ENCODE results near the gene TMEM154. TPM values are rescaled to one million over a fixed set of nuclear protein-coding genes. Genes with fewer than 3 reads are reported as not detected.

Gene TMEM154
- total and polyA plus RNA-seq, 3 donors from 2014 or later = 0.56 to 0.63 (median 0.57) TPM

GRCh38 chr4:152686452-152687013 lies 6.7 kb upstream of the TMEM154 start:
- H3K4me3 ChIP-seq = no peak overlapping the region
- no peak for TF ChIP-seq POLR2A (IDR thresholded peaks at IDR 0.05)
- no peak for TF ChIP-seq CTCF (IDR thresholded peaks at IDR 0.05)
- no peaks in the 10 kb centered on the region for H3K9me3 ChIP-seq
- H3K36me3 ChIP-seq (ENCODE audit: low read depth, missing control alignments) = no peaks in the 10 kb centered on the region
- H3K4me1 ChIP-seq = no peaks in the 10 kb centered on the region
- H3K27me3 ChIP-seq = no peaks in the 10 kb centered on the region
- 67 to 82% methylated on average over 8 of the region's 8 CpGs for WGBS, 2 donors
- H3K27ac ChIP-seq = no peak overlapping the region
- DNase-seq = no peak
- intact Hi-C loops (cut with DNase I; ENCODE audit: low total_unique reads) = no loop called here

DNA sequence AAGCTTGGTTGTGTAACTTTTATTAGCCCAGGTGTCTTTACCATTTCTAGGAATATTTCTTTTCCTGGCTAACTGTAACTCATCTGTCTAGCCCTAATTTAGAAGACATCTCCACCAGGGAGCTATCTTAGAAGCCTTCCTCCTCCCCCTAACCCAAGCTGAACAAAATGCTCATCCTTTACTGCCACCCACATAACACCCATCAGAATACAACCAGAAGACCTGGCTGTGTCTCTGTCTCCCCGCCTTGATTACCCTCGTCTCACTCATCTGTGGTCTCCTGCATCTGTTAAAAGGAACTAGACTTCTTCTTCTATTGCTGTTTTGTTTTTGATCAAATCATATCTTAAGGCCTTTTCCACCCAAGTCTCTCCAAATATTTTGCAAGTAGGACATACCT lies 4.8 kb upstream of the TMEM154 start:
- DNase-seq = no peak
- TF ChIP-seq POLR2A (IDR thresholded peaks at IDR 0.05) (no peak), CTCF (IDR thresholded peaks at IDR 0.05) (no peak)
- Histone ChIP-seq H3K4me3 (no peak overlapping the region), H3K4me1 (no peaks in the 10 kb centered on the region), H3K27ac (no peak overlapping the region), H3K27me3 (no peaks in the 10 kb centered on the region), H3K36me3 (ENCODE audit: low read depth, missing control alignments) (no peaks in the 10 kb centered on the region), H3K9me3 (no peaks in the 10 kb centered on the region)
- intact Hi-C loops (cut with DNase I; ENCODE audit: low total_unique reads) = no loop called here
- WGBS, 2 donors = 66 to 75% methylated on average over 2 of the region's 2 CpGs

GRCh38 chr4:152684007-152684406 lies 4.2 kb upstream of the TMEM154 start:
- H3K4me1 ChIP-seq = no peaks in the 10 kb centered on the region
- WGBS, 2 donors = 66 to 72% methylated on average over 3 of the region's 3 CpGs
- TF ChIP-seq POLR2A (IDR thresholded peaks at IDR 0.05) = no peak
- TF ChIP-seq CTCF (IDR thresholded peaks at IDR 0.05) = no peak
- no peaks in the 10 kb centered on the region for H3K36me3 ChIP-seq (ENCODE audit: low read depth, missing control alignments)
- no peaks in the 10 kb centered on the region for H3K9me3 ChIP-seq
- no peak overlapping the region for H3K4me3 ChIP-seq
- DNase-seq = no peak
- H3K27me3 ChIP-seq = no peaks in the 10 kb centered on the region
- no peak overlapping the region for H3K27ac ChIP-seq
- intact Hi-C loops (cut with DNase I; ENCODE audit: low total_unique reads) = no loop called here

DNA sequence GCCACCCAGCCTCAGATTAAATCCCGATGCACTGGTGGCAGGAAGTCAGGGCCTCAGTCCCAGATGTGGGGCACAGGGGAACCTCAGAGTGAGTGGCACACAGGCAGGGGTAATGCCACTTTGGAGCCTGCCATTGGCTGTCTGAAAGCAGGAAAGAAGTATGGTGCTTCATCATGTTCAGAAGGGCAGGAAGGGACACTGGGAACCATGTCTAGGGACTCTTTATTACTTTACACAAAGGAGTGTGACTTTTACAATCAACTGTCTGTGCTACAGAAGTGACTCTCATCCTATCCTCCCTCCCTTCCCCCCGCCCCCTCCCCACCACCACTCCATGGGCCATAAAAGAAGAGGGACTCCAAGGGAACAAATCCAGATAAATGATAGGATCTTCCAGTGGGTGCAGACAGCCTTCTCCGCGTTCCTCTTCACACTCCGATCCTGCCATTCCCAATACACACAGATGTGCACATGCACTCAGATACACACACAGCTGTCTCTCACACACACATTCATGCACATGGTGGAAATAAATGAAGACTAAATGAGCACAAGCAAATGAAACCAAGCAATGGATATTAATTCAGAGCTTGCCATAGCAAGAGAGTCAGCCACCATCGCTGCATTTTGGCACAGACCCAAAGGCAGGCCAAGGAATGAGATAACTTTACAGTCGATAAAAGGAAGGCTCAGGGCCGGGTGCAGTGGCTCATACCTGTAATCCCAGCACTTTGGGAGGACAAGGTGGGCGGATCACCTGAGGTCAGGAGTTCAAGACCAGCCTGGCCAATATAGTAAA lies 2.5 kb upstream of the TMEM154 start:
- H3K4me1 ChIP-seq = no peaks in the 10 kb centered on the region
- no peak for DNase-seq
- no peak overlapping the region for H3K4me3 ChIP-seq
- no peak overlapping the region for H3K27ac ChIP-seq
- H3K9me3 ChIP-seq = no peaks in the 10 kb centered on the region
- H3K27me3 ChIP-seq = no peaks in the 10 kb centered on the region
- intact Hi-C loops (cut with DNase I; ENCODE audit: low total_unique reads) = no loop called here
- H3K36me3 ChIP-seq (ENCODE audit: low read depth, missing control alignments) = no peaks in the 10 kb centered on the region
- WGBS, 2 donors = 59 to 67% methylated on average over 8 to 9 of the region's 9 CpGs
- TF ChIP-seq CTCF (IDR thresholded peaks at IDR 0.05) = no peak
- TF ChIP-seq POLR2A (IDR thresholded peaks at IDR 0.05) = no peak
